Stimulated activated CD8-positive, alpha-beta memory T cell treated with anti-CD3 and anti-CD28 coated beads, Interleukin-4, amount 100 ng/mL, for 1 hour (primary cell): ENCODE measurements around the gene BTBD2.

ENCODE experiments used
- DNase-seq, 2 donors: peaks; one replicate each; pipeline ENCODE4 v3.0.0-alpha.2; 2020; ENCODE audit warnings: low read depth in 2 of 2, low spot score in 1 of 2

BTBD2 gene

DNA sequence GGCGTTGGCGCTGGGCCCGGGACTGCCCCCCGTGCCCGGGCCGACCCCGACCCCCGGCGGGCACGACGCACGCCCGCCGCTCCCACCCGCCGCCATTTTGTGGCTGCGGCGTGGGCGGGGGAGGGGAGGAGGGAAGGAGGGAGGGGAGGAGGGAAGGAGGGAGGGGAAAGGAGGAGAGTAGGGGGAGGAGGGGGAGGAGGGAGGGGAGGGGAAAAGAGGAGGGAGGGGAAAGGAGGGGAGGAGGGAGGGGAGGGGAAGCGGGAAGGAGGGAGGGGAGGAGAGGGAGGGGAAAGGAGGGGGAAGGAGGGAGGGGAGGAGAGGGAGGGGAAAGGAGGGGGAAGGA is at the start of gene BTBD2:
Gene BTBD2, minus strand, starts transcription at position 107 of the 343 bp plus-strand sequence. Its CDS starts 11 bp downstream, at position 96.
- DNase-seq, result peak in 1 of 2 donors; percentile 23

DNA sequence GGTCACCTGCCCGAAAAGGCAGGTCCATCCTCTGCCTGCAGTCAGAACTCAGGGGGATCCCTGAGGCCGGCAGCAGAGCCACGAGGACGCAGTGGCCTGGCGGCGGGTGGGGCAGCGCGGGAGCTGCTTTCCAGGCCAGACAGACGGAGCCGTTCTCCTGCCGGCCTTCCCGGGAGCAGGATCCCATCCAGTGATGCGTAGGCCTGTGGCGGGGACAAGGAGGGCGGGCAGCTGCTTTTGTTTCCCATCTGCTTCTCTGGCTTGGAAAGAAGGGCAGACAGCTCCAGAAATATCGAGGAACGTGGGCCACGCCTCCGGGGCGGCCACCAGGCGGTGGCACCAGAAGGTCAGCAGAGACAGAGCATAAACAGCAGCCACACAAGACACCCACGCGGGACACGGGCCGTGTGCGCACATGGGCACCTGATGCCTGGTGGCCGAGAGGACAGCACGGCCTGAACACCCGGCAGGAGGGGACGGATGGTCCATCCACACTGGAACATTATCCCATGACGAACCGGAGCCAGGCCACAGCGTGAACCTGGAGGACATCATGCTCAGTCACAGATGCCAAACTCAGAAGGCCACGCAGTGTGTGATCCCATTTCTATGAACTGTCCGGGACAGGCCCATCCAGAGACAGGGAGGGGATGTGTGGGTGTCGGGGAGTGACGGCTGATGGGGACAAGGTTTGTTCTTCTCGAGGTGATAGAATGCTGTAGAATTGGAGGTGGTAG is 49.4 kb upstream of the BTBD2 start:
- DNase-seq, result no peak

- no peak for DNase-seq
Observed at GRCh38 chr19:2064395-2064787, 48.9 kb upstream of the BTBD2 start.

DNA sequence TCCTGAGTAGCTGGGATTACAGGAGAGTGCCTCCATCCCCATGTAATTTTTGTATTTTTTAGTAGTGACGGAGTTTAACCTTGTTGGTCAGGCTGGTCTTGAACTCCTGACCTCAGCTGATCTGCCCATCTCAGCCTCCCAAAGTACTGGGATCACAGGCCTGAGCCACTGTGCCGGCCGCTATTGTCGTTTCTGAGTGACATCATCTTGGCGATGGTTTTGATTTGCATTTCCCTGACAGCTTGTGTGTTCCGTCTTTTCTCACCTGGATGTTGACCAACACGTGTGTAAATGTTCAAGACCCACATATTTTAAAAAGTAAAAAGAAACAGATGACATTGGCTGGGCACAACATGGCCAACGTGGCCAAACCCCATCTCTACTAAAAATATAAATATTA is 48.3 kb upstream of the BTBD2 start:
- DNase-seq, result no peak

DNA sequence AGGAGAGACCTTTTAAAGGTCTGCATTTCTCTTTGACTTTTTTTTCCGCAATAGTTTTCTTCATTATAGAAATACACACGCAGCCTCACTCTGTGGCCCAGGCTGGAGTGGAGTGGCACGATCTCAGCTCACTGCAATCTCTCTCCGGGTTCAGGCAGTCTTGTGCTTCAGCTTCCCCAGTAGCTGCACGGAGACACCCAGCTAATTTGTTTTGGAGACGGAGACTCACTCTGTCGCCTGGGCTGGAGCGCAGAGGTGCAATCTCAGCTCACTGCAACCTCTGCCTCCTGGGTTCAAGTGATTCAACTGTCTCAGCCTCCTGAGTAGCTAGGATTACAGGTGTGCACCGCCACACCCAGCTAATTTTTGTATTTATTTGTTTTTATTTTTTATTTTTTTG is 47.3 kb upstream of the BTBD2 start:
- no peak for DNase-seq

DNA sequence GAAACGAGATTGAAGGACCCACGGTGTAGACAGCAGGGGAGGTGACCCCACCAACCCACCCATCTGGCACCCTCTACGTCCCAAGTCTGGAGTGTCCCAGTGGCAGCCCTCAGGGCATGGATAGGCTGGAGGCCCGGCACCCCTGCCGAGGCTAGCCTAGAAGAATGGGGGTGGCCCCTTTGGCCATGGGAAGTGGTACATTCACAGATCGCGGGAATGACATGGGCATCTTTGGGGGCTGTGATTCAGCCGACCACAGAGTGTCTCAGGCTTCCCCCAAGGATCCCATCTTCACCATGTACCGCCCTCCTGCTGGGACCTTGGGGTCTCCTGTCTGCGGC is 46.8 kb upstream of the BTBD2 start:
- no peak for DNase-seq

GRCh38 chr19:2061495-2062388 is 46.2 kb upstream of the BTBD2 start:
- DNase-seq, result peak; percentile 99 to 100

DNA sequence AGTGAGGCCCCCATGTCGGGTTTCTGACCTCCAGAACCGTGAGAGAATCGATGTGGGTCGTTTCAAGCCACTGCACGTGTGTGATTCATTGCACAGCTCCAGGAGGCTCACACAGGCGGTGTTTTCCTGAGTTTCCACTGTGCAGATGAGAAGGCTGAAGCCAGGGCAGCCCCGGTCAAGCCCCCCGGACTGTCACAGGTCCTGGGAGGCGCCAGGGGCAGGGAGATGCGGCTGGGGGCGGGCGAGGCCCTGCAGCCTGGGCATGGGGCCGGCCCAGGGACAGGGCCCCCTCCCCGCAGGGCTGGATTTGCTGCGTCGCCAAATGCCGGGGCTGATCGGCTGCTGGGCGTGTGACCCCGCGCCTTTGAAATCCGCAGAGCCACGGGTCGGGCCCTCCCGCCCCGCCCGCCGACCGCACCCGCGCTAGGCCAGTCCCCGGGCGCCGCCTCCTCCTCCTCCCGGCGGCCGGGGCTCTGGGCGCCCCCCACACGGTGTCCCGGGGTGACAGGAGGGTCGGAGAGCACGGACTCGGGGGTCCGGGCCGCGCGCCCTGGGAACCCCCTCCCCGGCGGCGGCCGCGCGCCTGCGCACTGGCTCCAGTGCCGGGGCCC is 45.5 kb upstream of the BTBD2 start:
- DNase-seq, result no peak

DNA sequence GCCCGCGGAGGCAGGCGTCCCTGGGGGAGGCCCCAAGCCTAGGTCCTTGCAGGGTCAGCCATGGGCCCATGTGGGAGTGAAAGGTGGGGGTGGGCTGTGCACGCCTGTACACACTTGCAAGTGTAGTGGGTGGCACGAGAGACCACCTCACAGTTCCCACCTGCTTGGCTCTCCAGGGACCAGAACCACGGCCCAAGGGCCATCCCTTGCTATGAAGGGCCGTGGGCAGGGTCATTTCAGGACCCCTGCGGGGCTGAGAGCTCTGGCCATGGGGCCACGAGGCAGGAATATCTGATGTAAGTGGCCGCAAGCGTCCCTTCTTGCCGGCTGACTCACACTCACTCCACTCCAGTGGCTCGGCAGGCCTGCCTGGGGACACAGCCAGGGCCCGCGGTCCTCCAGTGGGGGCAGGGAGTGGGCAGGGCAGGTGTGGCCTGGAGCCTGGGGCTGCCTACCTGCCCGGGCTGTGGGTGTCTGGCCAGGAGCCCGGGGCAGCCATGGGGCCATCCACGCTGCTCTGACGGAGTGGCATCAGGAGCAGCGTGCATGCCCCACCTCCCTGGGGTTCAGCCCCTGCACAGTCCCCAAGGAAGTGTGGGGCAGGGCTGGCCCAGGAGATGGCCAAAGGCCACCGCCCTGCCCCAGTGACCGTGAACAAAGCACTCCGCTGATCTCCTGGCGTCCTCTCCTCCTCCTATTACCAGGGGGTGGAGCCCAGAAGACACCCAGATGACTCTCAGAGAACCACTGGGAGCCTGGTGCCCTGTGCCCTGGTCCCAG is 44.1 kb upstream of the BTBD2 start:
- no peak for DNase-seq

GRCh38 chr19:2058570-2059421 is 43.3 kb upstream of the BTBD2 start:
- no peak for DNase-seq

- DNase-seq, result no peak
Observed at GRCh38 chr19:2057484-2058469, 42.3 kb upstream of the BTBD2 start.

DNA sequence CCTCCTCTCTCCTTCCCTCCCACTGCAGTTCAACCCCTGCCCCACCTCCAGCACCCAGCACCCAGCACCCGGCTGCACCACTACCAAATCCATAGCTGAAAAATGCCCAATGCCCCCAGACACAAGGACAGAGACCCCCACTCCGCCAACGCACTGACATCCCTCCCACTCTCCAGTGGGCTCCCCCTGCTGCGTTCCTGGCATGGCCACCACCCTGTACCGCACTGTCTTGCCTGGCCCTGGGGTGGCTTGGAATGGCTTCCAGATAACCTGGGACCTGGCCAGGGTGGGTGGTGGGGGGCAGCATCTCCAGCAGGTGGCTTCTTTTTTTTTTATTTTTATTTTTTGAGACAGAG is 41.3 kb upstream of the BTBD2 start:
- DNase-seq, result no peak

GRCh38 chr19:2055931-2056836 is 40.7 kb upstream of the BTBD2 start:
- DNase-seq, result no peak

- no peak for DNase-seq
Observed at GRCh38 chr19:2054763-2055162, 39.2 kb upstream of the BTBD2 start.

GRCh38 chr19:2053601-2054389 is 38.3 kb upstream of the BTBD2 start:
- no peak for DNase-seq

GRCh38 chr19:2051773-2052704 is 36.5 kb upstream of the BTBD2 start:
- DNase-seq, result no peak
